SK-N-SH treated with all-trans-retinoic acid at 6 μM for 48 hours (cell line): ENCODE results near the gene UGT1A9.

ENCODE experiments used
- ATAC-seq: fragments of 200-7000 bp; cut with Tn5 transposase; 3 replicates; pipeline ENCODE4 v1.9.1; 2020; ENCODE audit warnings: mild to moderate bottlenecking, moderate library complexity
- POU6F1 ChIP-seq: fragments of 250-450 bp; sonication (Bioruptor Pico); IDR thresholded peaks from 2 replicates; pipeline ENCODE4 v1.8.0; 2021; ENCODE audit warnings: low read depth, mild to moderate bottlenecking, moderate library complexity, borderline replicate concordance
- SNAI2 ChIP-seq: fragments of 250-450 bp; sonication (Bioruptor Pico); IDR thresholded peaks from 2 replicates; pipeline ENCODE4 v1.5.0; 2020; ENCODE audit warnings: mild to moderate bottlenecking, moderate library complexity

Gene UGT1A9

GRCh38 chr2:233822101-233822771 is 150.5 kb downstream of the UGT1A9 start:
- TF ChIP-seq SNAI2 (CRISPR knock-in tag) (no peak), POU6F1 (CRISPR knock-in tag) (no peak)
- TF ChIP-seq, all 23 proteins: peak for 0
- ATAC-seq: no peak
